HepG2 (cell line): Measurements from ENCODE around the gene FXR2. TPM values are rescaled to one million over a fixed set of nuclear protein-coding genes. Genes with fewer than 3 reads are reported as not detected.

Experiments
- AGO1 ChIP-seq: fragments of 200-400 bp; formaldehyde crosslinking; IDR thresholded peaks from 2 replicates; pipeline ENCODE4 v1.6.1; 2017; ENCODE audit warnings: mild to moderate bottlenecking, low read depth, low read length, moderate library complexity; ENCODE audit not compliant: poor library complexity, severe bottlenecking
- BRCA1 ChIP-seq: sonication (generic); formaldehyde crosslinking; IDR thresholded peaks from 2 replicates; pipeline ENCODE4 v1.4.0; 2020; ENCODE audit warnings: missing genetic modification reagents
- CEBPZ ChIP-seq: IDR thresholded peaks from 2 replicates; pipeline ENCODE4 v1.6.1; 2012; ENCODE audit warnings: low read length, improper control_type of control experiment
- CSRNP1 ChIP-seq: sonication (generic); formaldehyde crosslinking; IDR thresholded peaks from 2 replicates; pipeline ENCODE4 v1.8.1; 2023; ENCODE audit warnings: mild to moderate bottlenecking, missing genetic modification reagents
- DMAP1 ChIP-seq: IDR thresholded peaks from 2 replicates; pipeline ENCODE4 v1.6.1; 2016
- GABPA ChIP-seq, 2 experiments: IDR thresholded peaks; 2 replicates each; pipeline ENCODE4 v1.6.1; 2011 to 2016; ENCODE audit warnings: low read depth in 2 of 2, low read length in 1 of 2, missing biosample characterization in 1 of 2, missing genetic modification characterization in 1 of 2
- HDAC2 ChIP-seq: sonication (generic); formaldehyde crosslinking; IDR thresholded peaks from 2 replicates; pipeline ENCODE4 v1.4.0; 2020; ENCODE audit warnings: missing genetic modification reagents
- KLF16 ChIP-seq, 2 experiments: sonication (generic) in 1 of 2; formaldehyde crosslinking in 1 of 2; IDR thresholded peaks; 2 replicates each; pipeline versions ENCODE4 v1.6.1 to v1.8.0; 2016 to 2023; ENCODE audit warnings: missing genetic modification reagents in 2 of 2, missing compliant biosample characterization in 1 of 2
- NR2F6 ChIP-seq, 2 experiments: IDR thresholded peaks; 2 replicates each; pipeline ENCODE4 v1.6.1; 2016; ENCODE audit warnings: antibody characterized with exemption in 1 of 2, mild to moderate bottlenecking in 1 of 2
- PRPF4 ChIP-seq: fragments of 200-400 bp; formaldehyde crosslinking; IDR thresholded peaks from 2 replicates; pipeline ENCODE4 v1.6.1; 2016; ENCODE audit warnings: low read length, low read depth; ENCODE audit not compliant: poor library complexity, severe bottlenecking
- SAFB2 ChIP-seq: sonication (generic); formaldehyde crosslinking; IDR thresholded peaks from 2 replicates; pipeline ENCODE4 v1.5.1; 2020; ENCODE audit warnings: missing genetic modification reagents, low read depth, mild to moderate bottlenecking, borderline replicate concordance
- TFDP1 ChIP-seq: IDR thresholded peaks from 2 replicates; pipeline ENCODE4 v1.6.1; 2016; ENCODE audit warnings: missing compliant biosample characterization, missing genetic modification reagents, borderline replicate concordance
- TFE3 ChIP-seq: IDR thresholded peaks from 2 replicates; pipeline ENCODE4 v1.6.1; 2016
- XRCC5 ChIP-seq: fragments of 200-400 bp; formaldehyde crosslinking; optimal IDR thresholded peaks from 2 replicates; pipeline ENCODE3; 2017; ENCODE audit warnings: mild to moderate bottlenecking, low read length
- ZBTB20 ChIP-seq: sonication (generic); formaldehyde crosslinking; IDR thresholded peaks from 2 replicates; pipeline ENCODE4 v1.8.1; 2023; ENCODE audit warnings: missing genetic modification reagents, low read depth, mild to moderate bottlenecking, borderline replicate concordance
- ZNF225 ChIP-seq: sonication (generic); formaldehyde crosslinking; IDR thresholded peaks from 2 replicates; pipeline ENCODE4 v1.4.0; 2020; ENCODE audit warnings: mild to moderate bottlenecking, missing genetic modification reagents
- ZNF24 ChIP-seq: fragments of 450-650 bp; IDR thresholded peaks from 2 replicates; pipeline ENCODE4 v1.6.1; 2017; ENCODE audit warnings: antibody characterized with exemption, mild to moderate bottlenecking
- ZNF282 ChIP-seq: fragments of 450-650 bp; IDR thresholded peaks from 2 replicates; pipeline ENCODE4 v1.6.1; 2018; ENCODE audit not compliant: partially characterized antibody
- ZNF513 ChIP-seq: sonication (generic); formaldehyde crosslinking; conservative IDR thresholded peaks from 2 replicates; pipeline ENCODE4 v1.5.0; 2020; ENCODE audit warnings: missing genetic modification reagents
- ZNF615 ChIP-seq: sonication (generic); formaldehyde crosslinking; IDR thresholded peaks from 2 replicates; pipeline ENCODE4 v1.5.0; 2020; ENCODE audit warnings: mild to moderate bottlenecking, missing genetic modification reagents, borderline replicate concordance
- polyA plus RNA-seq, 8 experiments: library from polyadenylated mRNA; depleted of rRNA in 3 of 8; stranded (reverse) in 7 of 8; unstranded in 1 of 8; fragments of >200 nt; fragmentation: Illumina TruSeq in 4 of 8; extraction: Trizol in 4 of 8; gene quantifications; 2 replicates each; pipeline versions ENCODE4 v1.2.1 to v1.2.3, GENCODE V29; 2011 to 2016; ENCODE audit warnings: low read depth in 4 of 8, missing spikeins in 1 of 8, mixed read lengths in 1 of 8; ENCODE audit not compliant: insufficient read depth in 1 of 8
- total RNA-seq, 5 experiments: library from RNA; depleted of rRNA; stranded (reverse); fragments of >200 nt; fragmentation: Illumina TruSeq; extraction: Trizol; gene quantifications; 2 replicates each; pipeline ENCODE4 v1.2.3, GENCODE V29; 2016; ENCODE audit warnings: low read depth in 1 of 5

FXR2 gene
- total and polyA plus RNA-seq, 2 of the 13 experiments (the other 11 are each of a cell fraction or from before 2014, with no cell fraction given) = 20.9 to 24.4 TPM

- TF ChIP-seq CEBPZ = no peak
- no peak for TF ChIP-seq ZNF615 (CRISPR knock-in tag)
- no peak for TF ChIP-seq PRPF4
- no peak for TF ChIP-seq XRCC5
- peak; percentile 87 for TF ChIP-seq TFE3
- TF ChIP-seq TFDP1 (CRISPR knock-in tag) = peak; percentile 42; the same call in 1 of the 2 replicates
- TF ChIP-seq HDAC2 (CRISPR knock-in tag) = 0 out of 2 replicates have a peak, but pooled peaks have one; percentile 26
- no peak for TF ChIP-seq ZNF225 (CRISPR knock-in tag)
- no peak for TF ChIP-seq DMAP1 (CRISPR knock-in tag)
- peak; percentile 92 for TF ChIP-seq NR2F6 (IDR thresholded peaks at IDR 0.05)
- TF ChIP-seq NR2F6 (CRISPR knock-in tag; IDR thresholded peaks at IDR 0.05) = peak; percentile 89
- TF ChIP-seq GABPA (IDR thresholded peaks at IDR 0.05; ENCODE audit: low read depth, low read length) = no peak
- 0 out of 2 replicates have a peak, but pooled peaks have one; percentile 16 for TF ChIP-seq GABPA (CRISPR knock-in tag; IDR thresholded peaks at IDR 0.05; ENCODE audit: low read depth)
- TF ChIP-seq ZNF24 = no peak
- TF ChIP-seq ZNF513 (CRISPR knock-in tag) = no peak
- TF ChIP-seq KLF16 (CRISPR knock-in tag; IDR thresholded peaks at IDR 0.05) = no peak
- no peak for TF ChIP-seq ZNF282
- TF ChIP-seq ZBTB20 (CRISPR knock-in tag) = no peak
- TF ChIP-seq SAFB2 = no peak
- TF ChIP-seq CSRNP1 = no peak
- no peak for TF ChIP-seq BRCA1 (CRISPR knock-in tag)
- no peak for TF ChIP-seq AGO1
These were observed 15.4 kb upstream of the FXR2 start, which contains the start of gene SHBG (continued) for GRCh38 chr17:7629939-7630571.
